CD4-positive, alpha-beta T cell treated with Interferon alpha-2 for 1 hour (primary cell): ENCODE measurements around the gene RPL39L.

Experiments used
- DNase-seq, 2 donors: peaks; one replicate each; pipeline ENCODE4 v3.0.0-alpha.2; 2020 to 2022

RPL39L gene

GRCh38 chr3:187088701-187089100 is 50.6 kb downstream of the RPL39L start:
- DNase-seq, result no peak

- no peak for DNase-seq
Observed at GRCh38 chr3:187086831-187087230, 52.5 kb downstream of the RPL39L start.

DNA sequence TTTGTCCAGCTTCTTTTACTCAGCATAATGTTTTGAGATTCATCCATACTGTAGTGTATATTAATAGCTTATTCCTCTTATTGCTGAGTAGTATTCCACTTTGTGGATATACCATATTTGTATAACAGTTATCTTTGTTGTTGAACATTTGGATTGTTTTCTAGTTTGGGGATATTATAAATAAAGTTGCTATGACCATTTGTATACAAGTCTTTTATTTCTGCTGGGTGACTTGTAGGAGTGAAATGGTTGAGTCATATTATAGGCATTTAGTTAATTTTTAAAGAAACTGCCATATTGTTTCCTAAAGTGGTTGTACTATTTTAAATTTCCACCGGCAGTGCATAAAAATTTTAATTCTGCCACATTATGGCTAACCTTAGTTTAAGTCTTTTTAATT is 53.4 kb downstream of the RPL39L start:
- no peak for DNase-seq

DNA sequence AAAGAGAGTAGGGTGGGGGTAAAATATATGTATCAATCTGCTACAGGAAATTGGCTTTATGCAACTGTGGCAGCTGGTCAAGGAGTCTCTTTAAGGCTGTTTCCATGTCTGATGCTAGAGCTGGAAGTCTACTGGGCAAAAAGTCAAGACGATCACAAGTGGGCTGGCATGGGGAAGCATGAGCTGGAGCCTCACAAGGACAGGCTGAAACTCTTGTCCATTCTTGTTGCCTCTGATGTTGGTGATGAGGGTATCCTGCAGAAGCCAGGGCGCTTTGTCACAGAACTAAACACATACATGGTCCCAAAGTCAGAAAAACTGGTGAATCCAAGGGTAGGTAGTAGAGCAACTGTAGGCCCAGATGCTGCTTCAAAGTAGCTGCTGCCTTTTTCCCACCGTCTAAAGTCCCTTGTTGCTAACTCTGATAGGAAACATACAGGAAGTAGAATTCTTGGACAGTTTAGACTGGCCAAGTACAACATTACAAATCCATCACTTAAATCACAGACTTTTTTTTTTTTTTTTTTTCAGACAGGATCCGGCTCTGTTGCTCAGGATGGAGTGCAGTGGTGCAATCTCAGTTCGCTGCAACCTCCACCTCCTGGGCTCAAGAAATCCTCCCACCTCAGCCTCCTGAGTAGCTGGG is 54.2 kb downstream of the RPL39L start:
- no peak for DNase-seq

DNA sequence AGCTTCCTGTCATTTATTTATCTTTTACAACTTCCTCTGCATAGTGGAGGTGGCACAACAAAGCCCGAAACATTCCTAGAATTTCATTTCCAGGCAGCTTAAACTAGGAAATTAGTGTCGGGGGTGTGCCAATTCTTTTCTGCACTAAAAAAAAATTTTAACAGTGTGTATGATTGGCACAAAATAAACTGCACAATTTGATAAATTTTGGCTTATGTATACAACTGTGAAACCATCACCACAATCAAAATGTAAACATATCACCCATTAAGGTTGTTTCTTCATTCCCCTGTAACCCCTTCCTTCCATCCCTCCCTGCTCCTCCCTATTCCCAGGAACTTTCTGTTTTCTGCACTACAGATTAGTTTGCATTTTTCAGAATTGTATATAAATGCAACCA is 54.7 kb downstream of the RPL39L start:
- DNase-seq, result no peak

DNA sequence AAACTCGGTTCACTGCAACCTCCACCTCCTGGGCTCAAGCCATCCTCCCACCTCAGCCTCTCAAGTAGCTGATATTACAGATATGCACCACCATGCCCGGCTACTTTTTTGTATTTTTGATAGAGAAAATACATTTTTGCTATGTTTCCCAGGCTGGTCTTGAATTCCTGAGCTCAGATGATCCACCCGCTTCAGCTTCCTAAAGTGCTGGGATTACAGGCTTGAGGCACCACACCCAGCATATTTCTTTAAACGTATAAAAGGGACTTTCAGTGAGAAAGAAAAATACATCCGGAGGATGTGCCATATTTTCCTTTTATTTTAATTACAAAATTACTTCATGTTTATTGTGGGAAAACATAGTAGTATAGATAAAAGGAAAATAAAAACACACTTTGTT is 55.2 kb downstream of the RPL39L start:
- DNase-seq, result no peak

DNA sequence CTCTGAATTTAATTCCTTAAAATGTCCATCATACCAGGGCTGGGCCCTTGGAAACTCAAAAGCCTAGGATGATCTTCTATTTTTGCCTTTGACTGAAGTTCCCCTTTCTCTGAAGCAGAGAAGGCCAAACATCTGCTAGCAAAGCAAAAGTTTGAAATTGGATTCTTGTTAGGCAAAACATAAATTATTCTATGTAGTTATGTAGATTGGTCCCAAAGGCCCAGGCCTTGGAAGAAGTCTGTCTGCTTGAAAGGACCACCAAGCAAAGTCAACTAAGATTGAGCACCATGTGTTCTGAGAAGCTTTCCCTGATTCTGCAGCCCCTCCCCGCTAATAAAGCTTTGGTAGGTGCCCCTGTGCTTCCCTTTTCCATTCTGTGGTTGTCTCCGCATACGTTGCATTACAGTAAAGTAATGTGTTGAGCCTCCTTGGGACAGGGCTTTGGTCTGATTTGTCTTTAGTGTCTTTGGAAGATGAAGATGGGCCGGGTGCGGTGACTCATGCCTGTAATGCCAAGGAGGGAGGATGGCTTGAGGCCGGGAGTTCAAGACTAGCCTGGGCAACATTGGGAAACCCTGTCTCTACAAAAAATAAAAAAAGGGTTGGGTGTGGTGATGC is 56.4 kb downstream of the RPL39L start:
- DNase-seq, result no peak

DNA sequence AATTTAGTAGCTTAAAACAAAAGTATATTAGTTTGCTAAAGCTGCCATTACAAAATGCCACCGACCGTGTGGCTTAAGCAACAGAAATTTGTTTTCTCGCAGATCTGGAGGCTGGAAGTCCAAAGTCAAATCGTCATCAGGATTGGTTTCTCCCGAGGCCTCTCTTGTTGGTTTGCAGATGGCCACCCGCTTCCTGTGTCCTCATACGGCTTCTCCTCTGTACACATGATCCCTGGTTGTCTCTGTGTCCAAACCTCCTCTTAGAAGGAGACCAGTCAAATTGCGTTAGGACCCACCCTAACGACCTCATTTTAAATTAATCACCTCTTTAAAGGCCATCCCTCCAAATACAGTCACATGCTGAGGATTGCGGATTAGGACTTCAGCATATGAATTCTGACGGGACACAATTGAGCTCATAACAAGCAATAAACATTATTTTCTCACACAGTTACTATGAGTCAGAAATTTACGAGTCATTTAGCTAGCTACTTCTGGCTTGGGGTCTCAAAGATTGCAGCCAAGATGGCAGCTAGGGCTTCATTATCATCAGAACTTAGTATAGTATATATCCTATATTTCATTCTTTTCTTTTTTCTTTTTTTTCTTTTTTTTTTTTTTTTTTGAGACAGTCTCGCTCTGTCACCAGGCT is 58.4 kb downstream of the RPL39L start:
- no peak for DNase-seq

DNA sequence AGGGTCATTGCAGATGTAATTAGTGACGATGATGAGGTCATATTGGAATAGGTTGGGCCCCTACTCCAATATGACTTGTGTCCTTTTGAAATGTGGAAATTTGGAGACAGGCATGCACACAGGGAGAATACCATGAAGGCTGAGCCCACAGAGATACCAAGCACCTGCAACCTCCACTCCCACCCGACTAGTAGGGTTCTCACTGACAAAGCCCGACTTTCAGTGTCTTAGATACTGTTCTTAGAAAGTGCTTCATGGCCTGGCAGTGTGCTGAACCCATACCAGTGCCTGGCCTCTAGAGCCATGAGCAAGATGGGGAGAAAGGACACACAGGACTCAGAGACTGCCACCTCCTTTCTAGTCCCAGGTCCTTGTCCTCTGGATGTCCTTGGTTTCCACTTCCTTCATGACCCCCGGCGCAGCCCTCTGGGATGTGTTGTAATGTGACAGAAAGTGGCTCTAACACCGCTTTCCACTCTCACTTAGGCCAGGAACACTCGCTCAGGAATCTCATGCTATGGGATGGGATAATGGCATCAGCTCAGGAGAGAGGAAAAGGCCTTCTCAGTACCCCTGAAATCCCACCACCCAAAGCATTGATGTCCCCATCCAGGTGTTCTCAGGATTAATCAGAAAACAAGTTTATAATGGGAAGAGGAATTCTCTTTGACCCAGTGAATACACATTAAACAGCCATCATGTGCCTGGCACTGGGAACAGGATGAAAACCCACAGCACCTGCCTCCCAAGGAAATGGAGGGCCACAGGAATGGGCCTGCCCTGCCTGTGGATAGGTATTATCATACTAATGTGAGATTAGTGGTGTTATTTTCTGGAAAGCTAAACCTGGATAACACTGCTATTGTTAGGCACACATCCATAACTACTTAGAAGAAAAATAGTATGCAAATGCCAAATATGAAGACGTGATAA is 59.9 kb downstream of the RPL39L start:
- no peak for DNase-seq

GRCh38 chr3:187077537-187077936 is 61.8 kb downstream of the RPL39L start:
- DNase-seq, result no peak

DNA sequence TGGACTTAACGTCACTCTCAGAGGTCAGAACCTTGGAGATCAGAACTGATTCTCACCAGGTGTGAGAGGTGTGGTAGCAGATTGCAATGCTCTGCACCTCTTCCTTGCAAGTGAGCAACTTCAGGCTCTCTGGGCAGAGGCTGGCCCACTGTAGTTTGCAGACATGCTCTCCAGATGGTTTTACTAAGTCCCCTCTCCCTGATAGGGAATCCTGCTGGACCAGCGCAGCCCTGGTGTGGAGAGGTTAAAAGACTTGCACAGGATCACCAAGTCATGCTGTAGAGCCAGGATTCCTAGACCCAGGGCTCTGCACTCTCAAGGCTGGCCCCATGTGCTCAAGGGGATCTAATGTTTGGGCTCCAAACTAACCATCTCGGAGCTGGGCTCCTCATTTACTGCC is 62.2 kb downstream of the RPL39L start:
- no peak for DNase-seq

- DNase-seq, result no peak
Observed at GRCh38 chr3:187076297-187076696, 63.0 kb downstream of the RPL39L start.

- DNase-seq, result no peak
Observed at GRCh38 chr3:187074846-187075245, 64.5 kb downstream of the RPL39L start.

DNA sequence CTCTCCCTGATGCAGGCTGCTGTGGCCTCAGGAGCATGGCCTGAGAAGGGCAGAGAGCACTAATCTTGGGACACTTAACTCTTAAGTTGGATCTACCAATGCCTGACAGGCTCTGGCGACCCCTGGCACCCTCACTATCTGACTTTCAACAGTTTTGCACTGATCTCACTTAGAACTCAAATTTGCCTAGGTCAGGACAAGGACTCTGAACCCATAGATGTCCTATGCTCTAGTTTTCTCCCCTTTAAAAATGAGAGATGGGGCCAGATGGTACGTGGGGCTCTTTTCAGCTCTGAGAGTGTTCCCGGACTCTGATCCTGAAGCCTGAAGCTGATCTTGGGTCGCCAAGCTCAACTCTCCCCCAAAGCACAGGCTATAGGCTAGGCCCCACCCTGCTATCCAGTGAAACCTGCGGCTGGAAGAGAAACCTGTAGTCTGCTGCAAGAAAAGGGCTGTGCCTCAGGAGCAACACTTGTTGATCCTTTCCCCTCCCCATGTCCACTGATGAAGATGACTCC is 65.7 kb downstream of the RPL39L start:
- no peak for DNase-seq

- no peak for DNase-seq
Observed at GRCh38 chr3:187072511-187072910, 66.8 kb downstream of the RPL39L start.

DNA sequence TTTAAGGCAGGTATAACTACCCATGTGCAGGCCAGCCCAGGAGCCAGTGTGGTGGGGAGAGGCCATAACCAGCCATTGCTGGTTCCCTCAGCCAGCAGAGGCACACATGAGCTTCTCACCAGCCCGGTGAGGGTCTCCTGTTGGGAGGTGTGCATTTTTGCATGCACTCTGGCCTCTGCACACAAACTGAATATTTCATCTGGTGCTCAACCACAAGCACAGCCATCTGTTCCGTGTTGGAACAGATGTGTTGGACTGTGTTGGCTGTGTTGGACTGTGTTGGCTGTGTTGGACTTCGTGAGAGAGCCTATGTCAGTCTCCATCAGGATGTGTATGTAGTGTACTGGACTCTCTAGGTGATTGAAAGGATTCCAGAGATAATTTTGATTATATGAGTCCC is 67.2 kb downstream of the RPL39L start:
- no peak for DNase-seq
